ENCODE results near the gene TSHR. TPM values are rescaled to one million over a fixed set of nuclear protein-coding genes. Genes with fewer than 3 reads are reported as not detected.

Gene TSHR
- polyA plus RNA-seq, 2 donors: 0.02 TPM; not detected in 1

DNA sequence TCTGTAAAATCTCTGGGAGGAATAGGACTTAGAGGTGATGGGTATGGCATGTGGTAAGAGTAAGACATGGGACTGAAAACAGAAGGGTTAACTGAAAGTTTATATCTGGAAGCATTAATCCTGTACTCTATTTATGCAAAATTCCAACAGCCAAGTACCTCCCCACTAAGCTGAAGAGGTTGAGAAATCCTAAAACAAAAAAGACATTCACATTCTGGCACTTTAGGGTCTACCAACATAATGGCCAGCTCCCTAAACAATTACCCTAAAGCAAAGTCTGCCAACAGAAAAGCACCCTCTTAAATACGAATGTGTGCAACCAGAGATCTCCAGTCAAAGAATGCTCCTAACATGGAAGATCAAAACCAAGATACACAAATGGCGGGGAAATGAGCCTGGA is 178.0 kb downstream of the TSHR start:
- Histone ChIP-seq H3K27ac (ENCODE audit: low read depth in 2 of 2, low read length in 1 of 2) (no peak overlapping the region), H3K4me1 (ENCODE audit: control insufficient read depth in 2 of 2, insufficient read depth in 2 of 2, low read length in 1 of 2) (no peaks in the 10 kb centered on the region), H3K36me3 (ENCODE audit: control insufficient read depth in 2 of 2, insufficient read depth in 2 of 2, low read length in 1 of 2) (no peaks in the 10 kb centered on the region), H3K9me3 (ENCODE audit: control insufficient read depth in 2 of 2, insufficient read depth in 1 of 2, low read depth in 1 of 2, low read length in 1 of 2) (no peaks in the 10 kb centered on the region), H3K4me3 (ENCODE audit: low read depth in 1 of 2, low read length in 2 of 2) (no peak overlapping the region), H3K27me3 (ENCODE audit: control insufficient read depth in 1 of 2, insufficient read depth in 2 of 2, low read length in 2 of 2) (no peaks in the 10 kb centered on the region)
- 70 to 74% methylated on average over 2 of the region's 2 CpGs for WGBS, 2 donors

DNA sequence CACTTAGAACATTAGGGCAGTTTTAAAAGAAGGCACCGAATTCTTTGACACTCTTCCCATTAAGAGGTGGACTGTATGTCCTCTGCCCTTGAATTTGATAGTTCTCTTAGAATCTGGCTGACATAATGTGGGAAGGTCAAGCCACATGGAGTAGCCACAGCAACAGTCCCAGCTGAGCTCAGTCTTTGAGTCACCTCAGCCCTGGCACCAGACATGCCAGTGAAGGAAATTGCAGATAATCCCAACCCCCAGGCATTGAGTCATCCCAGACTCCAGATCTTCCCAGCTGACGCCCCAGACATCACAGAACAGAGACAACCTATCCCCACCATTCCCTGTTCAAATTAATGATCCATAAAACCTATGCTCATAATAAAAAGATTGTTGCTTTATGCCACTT is 181.9 kb downstream of the TSHR start:
- no peaks in the 10 kb centered on the region for H3K4me1 ChIP-seq (ENCODE audit: control insufficient read depth in 2 of 2, insufficient read depth in 2 of 2, low read length in 1 of 2)
- H3K36me3 ChIP-seq (ENCODE audit: control insufficient read depth in 2 of 2, insufficient read depth in 2 of 2, low read length in 1 of 2): no peaks in the 10 kb centered on the region

DNA sequence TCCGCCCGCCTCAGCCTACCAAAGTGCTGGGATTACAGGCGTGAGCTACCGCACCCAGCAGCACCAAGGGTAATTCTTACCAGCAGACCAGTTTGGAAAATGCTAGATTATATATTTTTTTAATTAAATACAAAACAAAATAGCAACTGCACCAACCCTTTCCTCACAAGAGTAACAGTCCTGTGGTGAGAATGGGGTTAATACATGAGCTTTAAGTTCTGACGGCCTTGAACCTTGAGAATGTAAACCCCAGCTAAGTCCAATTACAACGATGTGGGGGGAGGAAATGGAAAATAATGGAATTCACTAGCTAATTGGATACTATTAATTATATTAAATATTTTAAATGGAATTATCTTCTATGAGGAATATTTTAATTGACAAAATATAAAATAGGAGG is 183.0 kb downstream of the TSHR start:
- H3K27me3 ChIP-seq (ENCODE audit: control insufficient read depth in 1 of 2, insufficient read depth in 2 of 2, low read length in 2 of 2): no peaks in the 10 kb centered on the region
- H3K27ac ChIP-seq (ENCODE audit: low read depth in 2 of 2, low read length in 1 of 2): no peak overlapping the region
- H3K36me3 ChIP-seq (ENCODE audit: control insufficient read depth in 2 of 2, insufficient read depth in 2 of 2, low read length in 1 of 2): no peaks in the 10 kb centered on the region
- peaks cover 0 to 2% of the 10 kb centered on the region in 2 donors for H3K9me3 ChIP-seq (ENCODE audit: control insufficient read depth in 2 of 2, insufficient read depth in 1 of 2, low read depth in 1 of 2, low read length in 1 of 2)
- H3K4me1 ChIP-seq (ENCODE audit: control insufficient read depth in 2 of 2, insufficient read depth in 2 of 2, low read length in 1 of 2): no peaks in the 10 kb centered on the region
- H3K4me3 ChIP-seq (ENCODE audit: low read depth in 1 of 2, low read length in 2 of 2): no peak overlapping the region
- WGBS, 2 donors: 85 to 93% methylated on average over 6 of the region's 6 CpGs

More for the DNA sequence above, 181.9 kb downstream of the TSHR start:
- Histone ChIP-seq H3K9me3 (ENCODE audit: control insufficient read depth in 2 of 2, insufficient read depth in 1 of 2, low read depth in 1 of 2, low read length in 1 of 2) (no peaks in the 10 kb centered on the region), H3K4me3 (ENCODE audit: low read depth in 1 of 2, low read length in 2 of 2) (no peak overlapping the region), H3K27me3 (ENCODE audit: control insufficient read depth in 1 of 2, insufficient read depth in 2 of 2, low read length in 2 of 2) (no peaks in the 10 kb centered on the region), H3K27ac (ENCODE audit: low read depth in 2 of 2, low read length in 1 of 2) (no peak overlapping the region)
- WGBS, 2 donors: 61 to 68% methylated on average over 2 of the region's 2 CpGs

DNA sequence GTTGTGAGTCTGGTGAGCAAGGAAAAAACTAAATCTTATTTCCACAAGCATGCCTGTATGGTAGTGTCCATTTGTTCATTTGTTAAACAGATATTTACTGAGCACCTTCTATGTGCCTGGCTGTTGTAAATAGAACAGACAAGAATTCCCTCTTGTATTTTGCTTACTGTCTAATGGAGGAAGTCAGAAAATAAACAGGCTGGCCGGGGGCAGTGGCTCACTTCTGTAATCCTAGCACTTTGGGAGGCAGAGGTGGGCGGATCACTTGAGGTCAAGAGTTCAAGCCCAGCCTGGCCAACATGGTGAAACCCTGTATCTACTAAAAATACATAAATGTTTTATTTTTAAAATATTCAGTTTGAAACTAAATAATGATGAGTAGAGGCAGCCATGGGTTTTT is 186.0 kb downstream of the TSHR start:
- WGBS, 2 donors: 63 to 69% methylated on average over 2 of the region's 2 CpGs
- Histone ChIP-seq H3K27ac (ENCODE audit: low read depth in 2 of 2, low read length in 1 of 2) (no peak overlapping the region), H3K9me3 (ENCODE audit: control insufficient read depth in 2 of 2, insufficient read depth in 1 of 2, low read depth in 1 of 2, low read length in 1 of 2) (peaks cover 0 to 3% of the 10 kb centered on the region in 2 donors), H3K4me3 (ENCODE audit: low read depth in 1 of 2, low read length in 2 of 2) (no peak overlapping the region), H3K27me3 (ENCODE audit: control insufficient read depth in 1 of 2, insufficient read depth in 2 of 2, low read length in 2 of 2) (no peaks in the 10 kb centered on the region), H3K36me3 (ENCODE audit: control insufficient read depth in 2 of 2, insufficient read depth in 2 of 2, low read length in 1 of 2) (no peaks in the 10 kb centered on the region), H3K4me1 (ENCODE audit: control insufficient read depth in 2 of 2, insufficient read depth in 2 of 2, low read length in 1 of 2) (no peaks in the 10 kb centered on the region)

DNA sequence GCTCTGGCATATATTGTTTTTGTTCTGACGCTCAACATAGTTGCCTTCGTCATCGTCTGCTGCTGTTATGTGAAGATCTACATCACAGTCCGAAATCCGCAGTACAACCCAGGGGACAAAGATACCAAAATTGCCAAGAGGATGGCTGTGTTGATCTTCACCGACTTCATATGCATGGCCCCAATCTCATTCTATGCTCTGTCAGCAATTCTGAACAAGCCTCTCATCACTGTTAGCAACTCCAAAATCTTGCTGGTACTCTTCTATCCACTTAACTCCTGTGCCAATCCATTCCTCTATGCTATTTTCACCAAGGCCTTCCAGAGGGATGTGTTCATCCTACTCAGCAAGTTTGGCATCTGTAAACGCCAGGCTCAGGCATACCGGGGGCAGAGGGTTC is 188.4 kb downstream of the TSHR start:
- no peak overlapping the region for H3K27ac ChIP-seq (ENCODE audit: low read depth in 2 of 2, low read length in 1 of 2)
- H3K9me3 ChIP-seq (ENCODE audit: control insufficient read depth in 2 of 2, insufficient read depth in 1 of 2, low read depth in 1 of 2, low read length in 1 of 2): peaks cover 0 to 3% of the 10 kb centered on the region in 2 donors
- no peaks in the 10 kb centered on the region for H3K4me1 ChIP-seq (ENCODE audit: control insufficient read depth in 2 of 2, insufficient read depth in 2 of 2, low read length in 1 of 2)
- H3K27me3 ChIP-seq (ENCODE audit: control insufficient read depth in 1 of 2, insufficient read depth in 2 of 2, low read length in 2 of 2): no peaks in the 10 kb centered on the region
- no peaks in the 10 kb centered on the region for H3K36me3 ChIP-seq (ENCODE audit: control insufficient read depth in 2 of 2, insufficient read depth in 2 of 2, low read length in 1 of 2)
- WGBS, 2 donors: 95 to 98% methylated on average over 8 of the region's 8 CpGs
- H3K4me3 ChIP-seq (ENCODE audit: low read depth in 1 of 2, low read length in 2 of 2): no peak overlapping the region

DNA sequence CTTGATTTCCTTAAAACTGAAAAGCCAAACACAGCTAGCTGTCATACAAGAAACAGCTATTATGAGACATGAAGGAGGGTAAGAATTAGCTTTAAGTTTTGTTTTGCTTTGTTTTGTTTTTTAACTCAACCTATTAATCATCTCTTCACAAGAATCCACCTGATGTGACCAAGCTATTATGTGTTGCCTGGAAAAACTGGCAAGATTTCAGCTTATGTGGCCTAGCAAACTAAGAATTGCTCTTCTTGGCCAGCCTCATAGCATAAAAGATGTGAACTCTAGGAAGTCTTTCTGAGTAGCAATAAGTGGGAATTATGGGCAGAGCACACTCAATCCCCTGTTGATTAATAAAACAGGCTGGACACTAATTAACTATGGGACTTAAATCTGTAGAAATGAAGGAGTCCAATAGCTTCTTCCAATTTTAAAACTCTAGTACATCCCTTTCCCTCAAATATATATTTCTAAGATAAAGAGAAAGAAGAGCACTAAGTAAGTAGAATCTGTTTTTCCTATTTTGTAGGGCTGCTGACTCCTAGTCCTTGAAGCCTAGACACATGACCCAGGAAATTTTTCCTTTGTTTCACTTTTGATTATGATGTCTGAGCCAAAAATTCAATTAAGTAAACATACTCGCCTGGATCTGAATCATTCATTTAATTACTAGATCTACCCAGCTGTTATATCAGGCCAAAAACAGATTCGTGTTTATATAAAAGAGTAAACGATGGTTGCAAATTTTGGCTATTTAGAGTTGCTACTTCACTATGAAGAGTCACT is 189.6 kb downstream of the TSHR start:
- H3K27ac ChIP-seq (ENCODE audit: low read depth in 2 of 2, low read length in 1 of 2): no peak overlapping the region
- no peaks in the 10 kb centered on the region for H3K4me1 ChIP-seq (ENCODE audit: control insufficient read depth in 2 of 2, insufficient read depth in 2 of 2, low read length in 1 of 2)
- WGBS, 2 donors: 29 to 46% methylated on average over 3 of the region's 3 CpGs
- no peaks in the 10 kb centered on the region for H3K36me3 ChIP-seq (ENCODE audit: control insufficient read depth in 2 of 2, insufficient read depth in 2 of 2, low read length in 1 of 2)
- no peak overlapping the region for H3K4me3 ChIP-seq (ENCODE audit: low read depth in 1 of 2, low read length in 2 of 2)
- peaks cover 0 to 3% of the 10 kb centered on the region in 2 donors for H3K9me3 ChIP-seq (ENCODE audit: control insufficient read depth in 2 of 2, insufficient read depth in 1 of 2, low read depth in 1 of 2, low read length in 1 of 2)
- H3K27me3 ChIP-seq (ENCODE audit: control insufficient read depth in 1 of 2, insufficient read depth in 2 of 2, low read length in 2 of 2): no peaks in the 10 kb centered on the region

DNA sequence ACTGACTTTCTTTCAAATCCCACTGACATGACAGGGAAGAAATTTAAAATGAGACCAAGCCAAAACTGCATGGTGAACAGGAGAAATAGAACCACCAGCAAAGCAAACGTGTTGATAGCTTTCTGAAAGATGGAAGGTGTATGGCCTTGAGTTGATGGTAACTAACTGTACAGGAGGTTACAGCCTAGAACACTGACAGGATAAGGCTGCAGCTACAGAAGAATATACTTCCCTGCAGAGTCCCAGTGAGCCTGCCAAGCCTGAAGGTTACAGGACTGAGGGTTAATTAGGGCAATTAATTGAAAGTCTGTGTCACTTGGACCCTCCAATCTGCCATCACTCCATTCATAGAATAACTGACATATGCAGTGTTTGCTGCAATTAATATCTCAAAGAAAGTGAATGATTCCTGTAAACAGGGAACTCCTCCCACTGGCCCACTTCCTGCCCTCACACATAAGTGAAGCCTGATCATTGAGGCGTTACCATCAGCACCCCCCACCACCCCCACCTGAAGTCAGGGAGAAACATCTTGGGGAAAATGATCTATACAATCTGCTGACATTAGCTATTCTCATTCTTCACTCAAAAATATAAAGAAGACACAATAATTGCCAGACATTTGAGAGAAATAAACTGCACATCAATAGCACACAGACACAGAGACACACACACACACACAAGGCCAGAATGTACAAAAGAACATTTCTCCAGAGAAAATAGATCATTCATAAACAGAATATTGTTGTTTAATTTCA is 191.9 kb downstream of the TSHR start:
- Histone ChIP-seq H3K27ac (ENCODE audit: low read depth in 2 of 2, low read length in 1 of 2) (no peak overlapping the region), H3K9me3 (ENCODE audit: control insufficient read depth in 2 of 2, insufficient read depth in 1 of 2, low read depth in 1 of 2, low read length in 1 of 2) (peaks cover 0 to 3% of the 10 kb centered on the region in 2 donors), H3K4me1 (ENCODE audit: control insufficient read depth in 2 of 2, insufficient read depth in 2 of 2, low read length in 1 of 2) (no peaks in the 10 kb centered on the region), H3K27me3 (ENCODE audit: control insufficient read depth in 1 of 2, insufficient read depth in 2 of 2, low read length in 2 of 2) (no peaks in the 10 kb centered on the region), H3K4me3 (ENCODE audit: low read depth in 1 of 2, low read length in 2 of 2) (no peak overlapping the region), H3K36me3 (ENCODE audit: control insufficient read depth in 2 of 2, insufficient read depth in 2 of 2, low read length in 1 of 2) (no peaks in the 10 kb centered on the region)
- 55 to 71% methylated on average over 2 of the region's 2 CpGs for WGBS, 2 donors

DNA sequence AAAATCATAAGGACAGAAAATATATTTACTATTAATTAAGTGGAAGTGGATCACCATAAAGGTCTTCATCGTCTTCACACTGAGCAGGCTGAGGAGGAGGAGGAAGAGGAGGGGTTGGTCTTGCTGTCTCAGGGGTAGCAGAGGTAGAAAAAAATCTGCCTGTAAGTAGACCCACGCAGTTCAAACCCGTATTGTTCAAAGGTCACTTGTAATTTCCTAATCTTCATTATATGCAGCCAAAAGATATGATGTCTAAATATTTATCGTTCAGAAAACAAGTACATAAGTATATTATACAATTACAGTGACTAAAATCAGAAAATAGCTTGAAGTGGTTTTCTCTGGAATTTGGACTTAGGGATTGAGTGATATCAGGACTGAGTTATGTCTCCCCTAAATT is 193.2 kb downstream of the TSHR start:
- no peaks in the 10 kb centered on the region for H3K36me3 ChIP-seq (ENCODE audit: control insufficient read depth in 2 of 2, insufficient read depth in 2 of 2, low read length in 1 of 2)
- no peaks in the 10 kb centered on the region for H3K27me3 ChIP-seq (ENCODE audit: control insufficient read depth in 1 of 2, insufficient read depth in 2 of 2, low read length in 2 of 2)
- H3K9me3 ChIP-seq (ENCODE audit: control insufficient read depth in 2 of 2, insufficient read depth in 1 of 2, low read depth in 1 of 2, low read length in 1 of 2): no peaks in the 10 kb centered on the region
- H3K27ac ChIP-seq (ENCODE audit: low read depth in 2 of 2, low read length in 1 of 2): no peak overlapping the region
- no peak overlapping the region for H3K4me3 ChIP-seq (ENCODE audit: low read depth in 1 of 2, low read length in 2 of 2)
- WGBS, 2 donors: 69 to 80% methylated on average over 4 of the region's 4 CpGs
- no peaks in the 10 kb centered on the region for H3K4me1 ChIP-seq (ENCODE audit: control insufficient read depth in 2 of 2, insufficient read depth in 2 of 2, low read length in 1 of 2)

DNA sequence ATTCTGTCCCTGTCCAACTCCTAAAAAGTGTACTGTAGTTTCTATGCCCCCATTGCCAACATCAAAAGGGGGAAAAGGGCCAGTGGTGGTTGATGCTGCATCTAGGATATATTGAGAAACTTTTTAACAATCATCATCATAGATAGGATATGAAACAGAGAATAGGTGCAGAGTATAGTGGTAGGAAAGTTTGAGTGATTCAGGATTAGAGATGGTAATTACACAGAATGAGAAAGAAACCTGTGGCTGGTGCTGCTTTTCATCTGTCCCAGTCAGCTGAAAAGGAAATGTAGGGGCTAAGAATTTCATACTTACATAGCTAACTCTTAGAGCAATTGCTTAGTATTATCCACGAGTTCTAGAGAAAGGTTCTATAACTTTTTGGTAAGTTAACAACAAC is 197.8 kb downstream of the TSHR start:
- H3K27me3 ChIP-seq (ENCODE audit: control insufficient read depth in 1 of 2, insufficient read depth in 2 of 2, low read length in 2 of 2): no peaks in the 10 kb centered on the region
- H3K9me3 ChIP-seq (ENCODE audit: control insufficient read depth in 2 of 2, insufficient read depth in 1 of 2, low read depth in 1 of 2, low read length in 1 of 2): no peaks in the 10 kb centered on the region
- WGBS, 2 donors: 70 to 79% methylated on average over 1 of the region's 1 CpG
- no peak overlapping the region for H3K4me3 ChIP-seq (ENCODE audit: low read depth in 1 of 2, low read length in 2 of 2)
- no peaks in the 10 kb centered on the region for H3K36me3 ChIP-seq (ENCODE audit: control insufficient read depth in 2 of 2, insufficient read depth in 2 of 2, low read length in 1 of 2)
- H3K27ac ChIP-seq (ENCODE audit: low read depth in 2 of 2, low read length in 1 of 2): no peak overlapping the region
- no peaks in the 10 kb centered on the region for H3K4me1 ChIP-seq (ENCODE audit: control insufficient read depth in 2 of 2, insufficient read depth in 2 of 2, low read length in 1 of 2)

All from esophagus (tissue), 2 donors.